Panc1 (cell line): ENCODE results near the gene APLP2. TPM values are rescaled to one million over a fixed set of nuclear protein-coding genes. Genes with fewer than 3 reads are reported as not detected.

Experiments
- ATAC-seq: fragments of 200-7000 bp; cut with Tn5 transposase; 2 replicates; pipeline ENCODE4 v1.9.1; 2020; ENCODE audit warnings: mild to moderate bottlenecking, moderate library complexity
- BruUV-seq: library from RNA; stranded (reverse); fragments of 400-500 nt; replicated peaks from 2 replicates; lab custom pipeline; 2021; lab: Mats Ljungman, UMichigan
- CTCF ChIA-PET: fragments of 300-600 bp; sonication (Branson Sonifier 250); formaldehyde crosslinking; loops from one replicate; lab custom pipeline; 2022; ENCODE audit warnings: antibody characterized with exemption; lab: Charles Lee
- POLR2A ChIA-PET: fragments of 300-600 bp; sonication (Branson Sonifier 250); formaldehyde crosslinking; loops from one replicate; lab custom pipeline; 2022; ENCODE audit warnings: antibody characterized with exemption; lab: Charles Lee
- DNase-seq: peaks from one replicate; pipeline ENCODE4 v3.0.0-alpha.2; 2010; ENCODE audit warnings: low read depth, low spot score
- H3K27ac ChIP-seq: 2 replicates; pipeline ENCODE4 v1.5.1; 2011; ENCODE audit warnings: mild to moderate bottlenecking, low read length, inconsistent platforms
- H3K27me3 ChIP-seq: fragments of 200-500 bp; sonication (Bioruptor generic); 2 replicates; pipeline ENCODE4 v1.6.0; 2014; ENCODE audit warnings: low read length, inconsistent platforms; ENCODE audit not compliant: control insufficient read depth, insufficient read depth
- H3K36me3 ChIP-seq: fragments of 200-500 bp; sonication (Bioruptor generic); 2 replicates; pipeline ENCODE4 v1.5.1; 2014; ENCODE audit warnings: inconsistent platforms, mild to moderate bottlenecking, low read length, moderate library complexity; ENCODE audit not compliant: control insufficient read depth, insufficient read depth
- H3K4me1 ChIP-seq: 2 replicates; pipeline ENCODE4 v1.5.1; 2011; ENCODE audit warnings: inconsistent platforms, mild to moderate bottlenecking, low read length, moderate library complexity; ENCODE audit not compliant: control insufficient read depth, insufficient read depth
- H3K4me3 ChIP-seq, 2 experiments: 2 replicates each; pipeline ENCODE4 v1.5.1; 2011 to 2012; ENCODE audit warnings: low read depth in 2 of 2, low read length in 2 of 2, mild to moderate bottlenecking in 2 of 2, inconsistent platforms in 1 of 2, moderate library complexity in 1 of 2
- H3K9me3 ChIP-seq: fragments of 200-500 bp; sonication (Bioruptor generic); 2 replicates; pipeline ENCODE4 v1.5.1; 2014; ENCODE audit warnings: low read depth, mild to moderate bottlenecking, inconsistent platforms, low read length, moderate library complexity; ENCODE audit not compliant: control insufficient read depth, insufficient read depth
- CTCF ChIP-seq: fragments of 450-650 bp; IDR thresholded peaks from 2 replicates; pipeline ENCODE4 v1.5.1; 2017; ENCODE audit warnings: mild to moderate bottlenecking
- POLR2AphosphoS5 ChIP-seq: IDR thresholded peaks from 2 replicates; pipeline ENCODE4 v1.6.1; 2012; ENCODE audit warnings: mild to moderate bottlenecking, low read depth, low read length, moderate library complexity
- REST ChIP-seq, 2 experiments: IDR thresholded peaks; 2 replicates each; pipeline ENCODE4 v1.6.1; 2011 to 2012; ENCODE audit warnings: low read depth in 2 of 2, control low read depth in 1 of 2, low read length in 1 of 2, mild to moderate bottlenecking in 1 of 2, moderate library complexity in 1 of 2; ENCODE audit not compliant: insufficient read depth in 1 of 2
- SIN3A ChIP-seq: IDR thresholded peaks from 2 replicates; pipeline ENCODE4 v1.6.1; 2012; ENCODE audit warnings: low read depth, mild to moderate bottlenecking, low read length, moderate library complexity, borderline replicate concordance; ENCODE audit not compliant: insufficient read depth
- TCF7L2 ChIP-seq: IDR thresholded peaks from 2 replicates; pipeline ENCODE4 v1.6.1; 2011; ENCODE audit warnings: mild to moderate bottlenecking, low read depth, low read length, inconsistent platforms
- in situ Hi-C: cut with HindIII; loops from 2 replicates; pipeline ENCODE4 v1.10.0; 2016; ENCODE audit warnings: low sequenced_read_pairs, low pct_unique_long_range_greater_than_20kb
- intact Hi-C: fragments of 100-400 bp; cut with micrococcal nuclease; formaldehyde crosslinking; loops from one replicate; pipeline ENCODE4 v1.10.0; 2022; ENCODE audit not compliant: unreplicated experiment
- total RNA-seq: library from RNA; stranded (reverse); gene quantifications from one replicate; pipeline ENCODE4 v1.2.1, GENCODE V29; 2021; ENCODE audit not compliant: unreplicated experiment

The APLP2 gene
- total RNA-seq, 1 experiment from 2014 or later: 589 TPM

DNA sequence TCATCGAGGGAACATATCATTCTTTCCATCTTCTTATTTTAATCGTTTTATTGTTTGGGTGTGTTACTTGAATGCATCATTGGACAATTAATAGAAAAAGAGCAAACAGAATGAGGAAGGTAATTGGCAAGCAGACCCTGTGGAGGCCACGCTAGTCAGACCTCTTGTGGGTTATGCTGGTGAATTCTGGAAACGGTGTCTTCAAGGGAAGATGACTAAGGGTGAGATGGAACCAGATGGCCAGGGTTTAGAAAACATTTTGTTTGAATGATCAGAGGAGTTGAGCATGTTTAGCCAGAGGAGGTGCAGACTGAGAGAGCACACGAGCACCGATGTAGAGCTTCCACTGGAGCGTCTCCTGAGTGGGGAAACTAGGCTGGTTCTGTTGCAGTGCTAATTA is 98.4 kb downstream of the APLP2 start:
- ChIA-PET POLR2A (interaction anchor here (0.6 kb wide), 1 partner anchor 105 kb away, joined by 4 read pairs; no protein-coding TSS in a partner anchor), CTCF (no interaction called here)
- Histone ChIP-seq H3K4me3 (no peak overlapping the region), H3K9me3 (no peaks in the 10 kb centered on the region), H3K27ac (no peak overlapping the region), H3K27me3 (no peaks in the 10 kb centered on the region), H3K36me3 (no peaks in the 10 kb centered on the region), H3K4me1 (0 out of 2 replicates have a peak, but pooled peaks cover 5% of the 10 kb centered on the region)
- in situ Hi-C loops (no loop called here), intact Hi-C loops (no loop called here)
- ATAC-seq: no peak
- no TSS peak for BruUV-seq
- TF ChIP-seq POLR2AphosphoS5: no peak
- no peak for TF ChIP-seq SIN3A
- no peak for TF ChIP-seq TCF7L2
- TF ChIP-seq CTCF: no peak
- TF ChIP-seq REST (IDR thresholded peaks at IDR 0.05; ENCODE audit: insufficient read depth in 1 of 2, low read depth in 2 of 2, low read length in 1 of 2): no peak
- no peak for DNase-seq

- H3K27ac ChIP-seq: no peak overlapping the region
- H3K36me3 ChIP-seq: no peaks in the 10 kb centered on the region
- in situ Hi-C loops: no loop called here
- no peaks in the 10 kb centered on the region for H3K4me1 ChIP-seq
- no peaks in the 10 kb centered on the region; the same call in 1 of the 2 replicates for H3K9me3 ChIP-seq
- H3K27me3 ChIP-seq: no peaks in the 10 kb centered on the region
- ChIA-PET CTCF (no interaction called here), POLR2A (no interaction called here)
- TF ChIP-seq POLR2AphosphoS5 (no peak), CTCF (no peak), REST (IDR thresholded peaks at IDR 0.05; ENCODE audit: insufficient read depth in 1 of 2, low read depth in 2 of 2, low read length in 1 of 2) (no peak), SIN3A (no peak), TCF7L2 (no peak)
- no TSS peak for BruUV-seq
- ATAC-seq (no peak), DNase-seq (no peak)
- intact Hi-C loops: no loop called here
- H3K4me3 ChIP-seq: no peak overlapping the region
These were observed 100.7 kb downstream of the APLP2 start for GRCh38 chr11:130170345-130170744.
